Liver (tissue), 9 donors: ENCODE results near the gene TARS3. TPM values are rescaled to one million over a fixed set of nuclear protein-coding genes. Genes with fewer than 3 reads are reported as not detected.

Experiments used
- DNase-seq: peaks from one replicate; pipeline ENCODE4 v3.0.0-alpha.2; 2017; ENCODE audit warnings: low spot score
- H3K27ac ChIP-seq, 2 donors: one replicate each; pipeline ENCODE4 v1.7.0; 2013; ENCODE audit warnings: inconsistent platforms in 2 of 2, low read length in 2 of 2, control low read depth in 1 of 2, low read depth in 1 of 2, mild to moderate bottlenecking in 1 of 2
- H3K27me3 ChIP-seq, 4 donors: one replicate each; pipeline versions ENCODE4 v1.6.1 to v1.7.0; 2013; ENCODE audit warnings: low read length in 3 of 4, inconsistent platforms in 1 of 4, mild to moderate bottlenecking in 1 of 4, moderate library complexity in 1 of 4; ENCODE audit not compliant: control insufficient read depth in 4 of 4, insufficient read depth in 4 of 4
- H3K36me3 ChIP-seq, 4 donors: one replicate each; pipeline versions ENCODE4 v1.6.1 to v1.7.0; 2013; ENCODE audit warnings: low read length in 3 of 4, mild to moderate bottlenecking in 3 of 4, low read depth in 1 of 4, moderate library complexity in 1 of 4; ENCODE audit not compliant: control insufficient read depth in 4 of 4, insufficient read depth in 3 of 4
- H3K4me1 ChIP-seq, 4 donors: one replicate each; pipeline versions ENCODE4 v1.6.1 to v1.7.0; 2013; ENCODE audit warnings: low read length in 3 of 4, mild to moderate bottlenecking in 3 of 4, moderate library complexity in 1 of 4; ENCODE audit not compliant: control insufficient read depth in 4 of 4, insufficient read depth in 4 of 4
- H3K4me3 ChIP-seq, 3 donors: one replicate each; pipeline versions ENCODE4 v1.6.1 to v1.7.0; 2013; ENCODE audit warnings: low read length in 3 of 3, control low read depth in 1 of 3, low read depth in 1 of 3, mild to moderate bottlenecking in 1 of 3
- H3K9ac ChIP-seq, 2 donors: one replicate each; pipeline ENCODE4 v1.7.0; 2013; ENCODE audit warnings: low read length in 2 of 2, mild to moderate bottlenecking in 2 of 2, moderate library complexity in 2 of 2, control low read depth in 1 of 2, low read depth in 1 of 2
- H3K9me3 ChIP-seq, 4 donors: one replicate each; pipeline versions ENCODE4 v1.6.1 to v1.7.0; 2013; ENCODE audit warnings: low read length in 3 of 4; ENCODE audit not compliant: control insufficient read depth in 4 of 4
- ATF3 ChIP-seq: IDR thresholded peaks from 2 replicates; pipeline ENCODE4 v1.6.1; 2016; ENCODE audit warnings: antibody characterized with exemption
- CTCF ChIP-seq: fragments of 150-350 bp; IDR thresholded peaks from 2 replicates; pipeline ENCODE4 v1.5.1; 2017; ENCODE audit warnings: improper control_type of control experiment, low read depth, low read length; ENCODE audit not compliant: missing input control
- EGR1 ChIP-seq, 2 donors: IDR thresholded peaks; 2 replicates each; pipeline ENCODE4 v1.6.1; 2016 to 2018; ENCODE audit warnings: antibody characterized with exemption in 2 of 2, low read depth in 2 of 2
- FOXA1 ChIP-seq: IDR thresholded peaks from 2 replicates; pipeline ENCODE4 v1.6.1; 2016; ENCODE audit warnings: antibody characterized with exemption
- FOXA2 ChIP-seq: IDR thresholded peaks from 2 replicates; pipeline ENCODE4 v1.6.1; 2016; ENCODE audit warnings: antibody characterized with exemption
- GABPA ChIP-seq, 2 donors: IDR thresholded peaks in 1 of 2; conservative IDR thresholded peaks in 1 of 2; 2 replicates each; pipeline ENCODE4 v1.6.1; 2016; ENCODE audit warnings: antibody characterized with exemption in 2 of 2, mild to moderate bottlenecking in 1 of 2, moderate library complexity in 1 of 2
- HNF4A ChIP-seq, 2 donors: conservative IDR thresholded peaks; 2 replicates each; pipeline ENCODE4 v1.6.1; 2016; ENCODE audit warnings: antibody characterized with exemption in 2 of 2, mild to moderate bottlenecking in 2 of 2
- HNF4G ChIP-seq: IDR thresholded peaks from 2 replicates; pipeline ENCODE4 v1.6.1; 2016; ENCODE audit warnings: antibody characterized with exemption
- JUND ChIP-seq, 2 donors: IDR thresholded peaks; 2 replicates each; pipeline ENCODE4 v1.6.1; 2016; ENCODE audit warnings: antibody characterized with exemption in 2 of 2
- MAX ChIP-seq: IDR thresholded peaks from 2 replicates; pipeline ENCODE4 v1.6.1; 2016; ENCODE audit warnings: antibody characterized with exemption
- NR2F2 ChIP-seq: IDR thresholded peaks from 2 replicates; pipeline ENCODE4 v1.6.1; 2016; ENCODE audit warnings: antibody characterized with exemption
- RAD21 ChIP-seq, 2 donors: IDR thresholded peaks; 2 replicates each; pipeline ENCODE4 v1.6.1; 2016; ENCODE audit warnings: antibody characterized with exemption in 2 of 2, mild to moderate bottlenecking in 2 of 2
- REST ChIP-seq: IDR thresholded peaks from 2 replicates; pipeline ENCODE4 v1.6.1; 2016; ENCODE audit warnings: antibody characterized with exemption, mild to moderate bottlenecking
- RXRA ChIP-seq, 2 donors: IDR thresholded peaks; 2 replicates each; pipeline ENCODE4 v1.6.1; 2017 to 2018; ENCODE audit warnings: antibody characterized with exemption in 2 of 2, mild to moderate bottlenecking in 1 of 2
- SP1 ChIP-seq: IDR thresholded peaks from 2 replicates; pipeline ENCODE4 v1.6.1; 2018; ENCODE audit warnings: antibody characterized with exemption, mild to moderate bottlenecking
- TAF1 ChIP-seq: conservative IDR thresholded peaks from 2 replicates; pipeline ENCODE4 v1.6.1; 2016; ENCODE audit warnings: antibody characterized with exemption, mild to moderate bottlenecking
- YY1 ChIP-seq: IDR thresholded peaks from 2 replicates; pipeline ENCODE4 v1.6.1; 2016; ENCODE audit warnings: antibody characterized with exemption, mild to moderate bottlenecking
- ZBTB33 ChIP-seq: IDR thresholded peaks from 2 replicates; pipeline ENCODE4 v1.6.1; 2016; ENCODE audit warnings: antibody characterized with exemption
- WGBS: extraction: QIAGEN DNeasy Blood & Tissue Kit; methylation state at CpG from one replicate; pipeline ENCODE4 v1.1.7; 2013; 5-methylcytosine and 5-hydroxymethylcytosine counted together
- polyA plus RNA-seq, 2 donors: library from polyadenylated mRNA; stranded (reverse) in 1 of 2; unstranded in 1 of 2; fragments of 200-250 nt in 1 of 2; fragments of >200 nt in 1 of 2; fragmentation: Nextera tagmentation in 1 of 2; extraction: Ambion mirVana in 1 of 2; gene quantifications; one replicate each; pipeline versions ENCODE4 v1.2.1 to v1.2.3, GENCODE V29; 2013 to 2015
- total RNA-seq, 2 donors: library from RNA; depleted of rRNA; stranded (reverse); fragments of >200 nt; gene quantifications; one replicate each; pipeline ENCODE4 v1.2.3, GENCODE V29; 2014
- donor health status: healthy.
- donor health status: healthy.
- donor health status: healthy.
- donor health status: healthy.
- donor health status: healthy.

The TARS3 gene
- total and polyA plus RNA-seq, 4 donors: 2.3 to 7.8 (median 4.0) TPM

GRCh38 chr15:101698314-101698713 is 26.0 kb downstream of the TARS3 start:
- H3K4me3 ChIP-seq: no peak overlapping the region
- H3K9me3 ChIP-seq: no peaks in the 10 kb centered on the region
- H3K4me1 ChIP-seq: no peaks in the 10 kb centered on the region
- H3K9ac ChIP-seq: no peak overlapping the region
- DNase-seq: no peak
- TF ChIP-seq GABPA (IDR thresholded peaks at IDR 0.05 in 1 of 2, conservative IDR thresholded peaks at IDR 0.05 in 1 of 2) (no peak), RAD21 (IDR thresholded peaks at IDR 0.05) (no peak), CTCF (no peak), ATF3 (no peak)
- peaks cover 11 to 59% (median 44%) of the 10 kb centered on the region in 4 donors for H3K36me3 ChIP-seq
- no peak overlapping the region for H3K27ac ChIP-seq
- 95% methylated on average over 2 of the region's 2 CpGs for WGBS
- no peaks in the 10 kb centered on the region for H3K27me3 ChIP-seq

- no peak for TF ChIP-seq RXRA (IDR thresholded peaks at IDR 0.05)
- TF ChIP-seq MAX: no peak
- no peak for TF ChIP-seq REST
- TF ChIP-seq NR2F2: no peak
- no peak for TF ChIP-seq FOXA2
- TF ChIP-seq HNF4A (conservative IDR thresholded peaks at IDR 0.05): no peak
- no peak for TF ChIP-seq RAD21 (IDR thresholded peaks at IDR 0.05)
- no peak for TF ChIP-seq SP1
- no peak for TF ChIP-seq TAF1
- no peak for TF ChIP-seq EGR1 (IDR thresholded peaks at IDR 0.05; ENCODE audit: low read depth in 2 of 2)
- TF ChIP-seq HNF4G: no peak
- no peak for TF ChIP-seq GABPA (IDR thresholded peaks at IDR 0.05 in 1 of 2, conservative IDR thresholded peaks at IDR 0.05 in 1 of 2)
- no peak for TF ChIP-seq ZBTB33
- no peak for TF ChIP-seq YY1
- no peak for TF ChIP-seq JUND (IDR thresholded peaks at IDR 0.05)
- no peak for TF ChIP-seq FOXA1
- TF ChIP-seq CTCF: no peak
- WGBS: 91% methylated on average over 7 of the region's 7 CpGs
- Histone ChIP-seq H3K36me3 (peaks cover 11 to 61% (median 48%) of the 10 kb centered on the region in 4 donors), H3K27me3 (no peaks in the 10 kb centered on the region), H3K4me1 (no peaks in the 10 kb centered on the region), H3K27ac (no peak overlapping the region), H3K9me3 (no peaks in the 10 kb centered on the region), H3K4me3 (no peak overlapping the region), H3K9ac (no peak overlapping the region)
- no peak for DNase-seq
Observed at GRCh38 chr15:101697488-101697887, 26.8 kb downstream of the TARS3 start.
